ENCODE data around the gene COX14.

The COX14 gene

DNA sequence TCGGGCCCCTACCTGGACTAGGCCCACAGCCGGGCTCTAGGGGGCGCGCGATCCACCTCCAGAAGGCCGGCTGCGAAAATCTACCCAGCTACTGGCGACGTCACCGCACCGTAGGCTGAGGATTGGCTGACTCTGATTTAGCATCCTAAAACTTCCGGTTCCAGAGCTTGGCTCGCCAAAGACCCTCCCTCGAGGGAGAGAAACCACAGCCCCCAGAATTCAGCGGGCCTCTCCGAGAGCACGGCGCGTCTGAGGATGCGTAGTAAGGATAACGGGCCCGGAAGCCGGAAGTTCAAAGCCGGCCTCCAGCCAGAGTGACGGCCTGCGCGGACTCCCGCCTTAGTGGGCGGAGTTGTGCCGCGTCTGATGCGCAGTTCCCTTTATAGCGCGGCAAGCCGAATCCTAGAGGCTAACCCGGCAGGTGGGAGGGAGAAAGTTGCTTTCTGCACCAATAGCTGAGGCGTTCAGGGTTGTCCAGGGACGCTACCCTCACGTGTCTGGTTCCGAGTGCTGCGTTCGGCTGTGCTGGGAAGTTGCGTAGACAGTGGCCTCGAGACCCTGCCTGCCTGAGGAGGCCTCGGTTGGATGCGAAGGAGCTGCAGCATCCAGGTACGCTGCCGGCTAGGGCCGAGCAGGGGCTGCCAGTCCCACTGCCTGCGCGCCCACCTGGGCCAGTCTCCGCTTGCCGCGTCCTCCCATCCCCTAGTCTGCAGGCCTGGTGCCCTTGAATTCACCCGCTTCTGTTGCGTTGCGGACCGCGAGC lies at the start of gene COX14 (continued):
- TF ChIP-seq SALL2 (tag by site-specific recombination; IDR thresholded peaks at IDR 0.05; ENCODE audit: borderline replicate concordance) (no peak), ZNF654 (tag by site-specific recombination; IDR thresholded peaks at IDR 0.05; ENCODE audit: low read depth) (no peak), ZNF792 (tag by site-specific recombination; IDR thresholded peaks at IDR 0.05) (peak; percentile 91), BCL11A (tag by site-specific recombination; IDR thresholded peaks at IDR 0.05; ENCODE audit: low read depth) (no peak), PRDM1 (tag by site-specific recombination; IDR thresholded peaks at IDR 0.05) (no peak), ZNF223 (tag by site-specific recombination; IDR thresholded peaks at IDR 0.05) (no peak), TCF7L2 (IDR thresholded peaks at IDR 0.05; ENCODE audit: borderline replicate concordance, low read depth, low read length) (no peak), GLI4 (tag by site-specific recombination; IDR thresholded peaks at IDR 0.05) (no peak), HOXA7 (CRISPR knock-in tag; IDR thresholded peaks at IDR 0.05; ENCODE audit: borderline replicate concordance) (no peak), ZNF266 (tag by site-specific recombination; IDR thresholded peaks at IDR 0.05; ENCODE audit: low read depth) (no peak), ZNF157 (tag by site-specific recombination; IDR thresholded peaks at IDR 0.05) (no peak), ZNF555 (tag by site-specific recombination; conservative IDR thresholded peaks at IDR 0.05) (no peak), ZNF677 (tag by site-specific recombination; IDR thresholded peaks at IDR 0.05) (no peak), ZFP37 (tag by site-specific recombination; IDR thresholded peaks at IDR 0.05) (peak; percentile 95), ZIC2 (tag by site-specific recombination; IDR thresholded peaks at IDR 0.05) (peak; percentile 54), ZNF510 (tag by site-specific recombination; IDR thresholded peaks at IDR 0.05; ENCODE audit: insufficient replicate concordance) (no peak), ZNF37A (tag by site-specific recombination; IDR thresholded peaks at IDR 0.05) (no peak), ZNF768 (tag by site-specific recombination; IDR thresholded peaks at IDR 0.05) (no peak), ZNF600 (tag by site-specific recombination; IDR thresholded peaks at IDR 0.05) (peak; percentile 97), ZNF239 (tag by site-specific recombination; IDR thresholded peaks at IDR 0.05) (no peak), ZNF660 (tag by site-specific recombination; IDR thresholded peaks at IDR 0.05) (peak; percentile 58; the same call in 1 of the 2 replicates), ZNF112 (tag by site-specific recombination; IDR thresholded peaks at IDR 0.05) (no peak), MYNN (tag by site-specific recombination; IDR thresholded peaks at IDR 0.05; ENCODE audit: borderline replicate concordance) (0 out of 2 replicates have a peak, but pooled peaks have one; percentile 55), ZNF623 (tag by site-specific recombination; IDR thresholded peaks at IDR 0.05) (no peak), TRIM28 (IDR thresholded peaks at IDR 0.05; ENCODE audit: borderline replicate concordance, low read length) (peak; percentile 75; the same call in 1 of the 2 replicates)
- TF ChIP-seq, protein P1, sequence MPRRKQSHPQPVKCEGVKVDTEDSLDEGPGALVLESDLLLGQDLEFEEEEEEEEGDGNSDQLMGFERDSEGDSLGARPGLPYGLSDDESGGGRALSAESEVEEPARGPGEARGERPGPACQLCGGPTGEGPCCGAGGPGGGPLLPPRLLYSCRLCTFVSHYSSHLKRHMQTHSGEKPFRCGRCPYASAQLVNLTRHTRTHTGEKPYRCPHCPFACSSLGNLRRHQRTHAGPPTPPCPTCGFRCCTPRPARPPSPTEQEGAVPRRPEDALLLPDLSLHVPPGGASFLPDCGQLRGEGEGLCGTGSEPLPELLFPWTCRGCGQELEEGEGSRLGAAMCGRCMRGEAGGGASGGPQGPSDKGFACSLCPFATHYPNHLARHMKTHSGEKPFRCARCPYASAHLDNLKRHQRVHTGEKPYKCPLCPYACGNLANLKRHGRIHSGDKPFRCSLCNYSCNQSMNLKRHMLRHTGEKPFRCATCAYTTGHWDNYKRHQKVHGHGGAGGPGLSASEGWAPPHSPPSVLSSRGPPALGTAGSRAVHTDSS (tag by site-specific recombination; IDR thresholded peaks at IDR 0.05): no peak
- TF ChIP-seq, protein P2, sequence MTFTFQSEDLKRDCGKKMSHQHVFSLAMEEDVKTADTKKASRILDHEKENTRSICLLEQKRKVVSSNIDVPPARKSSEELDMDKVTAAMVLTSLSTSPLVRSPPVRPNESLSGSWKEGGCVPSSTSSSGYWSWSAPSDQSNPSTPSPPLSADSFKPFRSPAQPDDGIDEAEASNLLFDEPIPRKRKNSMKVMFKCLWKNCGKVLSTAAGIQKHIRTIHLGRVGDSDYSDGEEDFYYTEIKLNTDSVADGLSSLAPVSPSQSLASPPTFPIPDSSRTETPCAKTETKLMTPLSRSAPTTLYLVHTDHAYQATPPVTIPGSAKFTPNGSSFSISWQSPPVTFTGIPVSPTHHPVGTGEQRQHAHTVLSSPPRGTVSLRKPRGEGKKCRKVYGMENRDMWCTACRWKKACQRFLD (tag by site-specific recombination; IDR thresholded peaks at IDR 0.05): no peak
- TF ChIP-seq, protein P3, sequence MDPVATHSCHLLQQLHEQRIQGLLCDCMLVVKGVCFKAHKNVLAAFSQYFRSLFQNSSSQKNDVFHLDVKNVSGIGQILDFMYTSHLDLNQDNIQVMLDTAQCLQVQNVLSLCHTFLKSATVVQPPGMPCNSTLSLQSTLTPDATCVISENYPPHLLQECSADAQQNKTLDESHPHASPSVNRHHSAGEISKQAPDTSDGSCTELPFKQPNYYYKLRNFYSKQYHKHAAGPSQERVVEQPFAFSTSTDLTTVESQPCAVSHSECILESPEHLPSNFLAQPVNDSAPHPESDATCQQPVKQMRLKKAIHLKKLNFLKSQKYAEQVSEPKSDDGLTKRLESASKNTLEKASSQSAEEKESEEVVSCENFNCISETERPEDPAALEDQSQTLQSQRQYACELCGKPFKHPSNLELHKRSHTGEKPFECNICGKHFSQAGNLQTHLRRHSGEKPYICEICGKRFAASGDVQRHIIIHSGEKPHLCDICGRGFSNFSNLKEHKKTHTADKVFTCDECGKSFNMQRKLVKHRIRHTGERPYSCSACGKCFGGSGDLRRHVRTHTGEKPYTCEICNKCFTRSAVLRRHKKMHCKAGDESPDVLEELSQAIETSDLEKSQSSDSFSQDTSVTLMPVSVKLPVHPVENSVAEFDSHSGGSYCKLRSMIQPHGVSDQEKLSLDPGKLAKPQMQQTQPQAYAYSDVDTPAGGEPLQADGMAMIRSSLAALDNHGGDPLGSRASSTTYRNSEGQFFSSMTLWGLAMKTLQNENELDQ (tag by site-specific recombination; IDR thresholded peaks at IDR 0.05; ENCODE audit: low read depth): no peak
- TF ChIP-seq, protein P4, sequence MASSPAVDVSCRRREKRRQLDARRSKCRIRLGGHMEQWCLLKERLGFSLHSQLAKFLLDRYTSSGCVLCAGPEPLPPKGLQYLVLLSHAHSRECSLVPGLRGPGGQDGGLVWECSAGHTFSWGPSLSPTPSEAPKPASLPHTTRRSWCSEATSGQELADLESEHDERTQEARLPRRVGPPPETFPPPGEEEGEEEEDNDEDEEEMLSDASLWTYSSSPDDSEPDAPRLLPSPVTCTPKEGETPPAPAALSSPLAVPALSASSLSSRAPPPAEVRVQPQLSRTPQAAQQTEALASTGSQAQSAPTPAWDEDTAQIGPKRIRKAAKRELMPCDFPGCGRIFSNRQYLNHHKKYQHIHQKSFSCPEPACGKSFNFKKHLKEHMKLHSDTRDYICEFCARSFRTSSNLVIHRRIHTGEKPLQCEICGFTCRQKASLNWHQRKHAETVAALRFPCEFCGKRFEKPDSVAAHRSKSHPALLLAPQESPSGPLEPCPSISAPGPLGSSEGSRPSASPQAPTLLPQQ (tag by site-specific recombination; IDR thresholded peaks at IDR 0.05): peak; percentile 83
- TF ChIP-seq, protein P5, sequence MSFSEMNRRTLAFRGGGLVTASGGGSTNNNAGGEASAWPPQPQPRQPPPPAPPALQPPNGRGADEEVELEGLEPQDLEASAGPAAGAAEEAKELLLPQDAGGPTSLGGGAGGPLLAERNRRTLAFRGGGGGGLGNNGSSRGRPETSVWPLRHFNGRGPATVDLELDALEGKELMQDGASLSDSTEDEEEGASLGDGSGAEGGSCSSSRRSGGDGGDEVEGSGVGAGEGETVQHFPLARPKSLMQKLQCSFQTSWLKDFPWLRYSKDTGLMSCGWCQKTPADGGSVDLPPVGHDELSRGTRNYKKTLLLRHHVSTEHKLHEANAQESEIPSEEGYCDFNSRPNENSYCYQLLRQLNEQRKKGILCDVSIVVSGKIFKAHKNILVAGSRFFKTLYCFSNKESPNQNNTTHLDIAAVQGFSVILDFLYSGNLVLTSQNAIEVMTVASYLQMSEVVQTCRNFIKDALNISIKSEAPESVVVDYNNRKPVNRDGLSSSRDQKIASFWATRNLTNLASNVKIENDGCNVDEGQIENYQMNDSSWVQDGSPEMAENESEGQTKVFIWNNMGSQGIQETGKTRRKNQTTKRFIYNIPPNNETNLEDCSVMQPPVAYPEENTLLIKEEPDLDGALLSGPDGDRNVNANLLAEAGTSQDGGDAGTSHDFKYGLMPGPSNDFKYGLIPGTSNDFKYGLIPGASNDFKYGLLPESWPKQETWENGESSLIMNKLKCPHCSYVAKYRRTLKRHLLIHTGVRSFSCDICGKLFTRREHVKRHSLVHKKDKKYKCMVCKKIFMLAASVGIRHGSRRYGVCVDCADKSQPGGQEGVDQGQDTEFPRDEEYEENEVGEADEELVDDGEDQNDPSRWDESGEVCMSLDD (tag by site-specific recombination; IDR thresholded peaks at IDR 0.05): peak; percentile 25; the same call in 1 of the 2 replicates
- TF ChIP-seq, protein P6, sequence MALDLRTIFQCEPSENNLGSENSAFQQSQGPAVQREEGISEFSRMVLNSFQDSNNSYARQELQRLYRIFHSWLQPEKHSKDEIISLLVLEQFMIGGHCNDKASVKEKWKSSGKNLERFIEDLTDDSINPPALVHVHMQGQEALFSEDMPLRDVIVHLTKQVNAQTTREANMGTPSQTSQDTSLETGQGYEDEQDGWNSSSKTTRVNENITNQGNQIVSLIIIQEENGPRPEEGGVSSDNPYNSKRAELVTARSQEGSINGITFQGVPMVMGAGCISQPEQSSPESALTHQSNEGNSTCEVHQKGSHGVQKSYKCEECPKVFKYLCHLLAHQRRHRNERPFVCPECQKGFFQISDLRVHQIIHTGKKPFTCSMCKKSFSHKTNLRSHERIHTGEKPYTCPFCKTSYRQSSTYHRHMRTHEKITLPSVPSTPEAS (tag by site-specific recombination; IDR thresholded peaks at IDR 0.05): peak; percentile 55

All from HEK293 (cell line).